ENCODE results near the gene TSC22D4. TPM values are rescaled to one million over a fixed set of nuclear protein-coding genes. Genes with fewer than 3 reads are reported as not detected.
"Not testable (repeated sequence)": the region's sequence is repeated elsewhere in the genome, so short reads cannot be mapped to it uniquely, and the experiment has no call there.

The TSC22D4 gene
- total RNA-seq, 1 donor from 2014 or later, result 51.8 TPM

DNA sequence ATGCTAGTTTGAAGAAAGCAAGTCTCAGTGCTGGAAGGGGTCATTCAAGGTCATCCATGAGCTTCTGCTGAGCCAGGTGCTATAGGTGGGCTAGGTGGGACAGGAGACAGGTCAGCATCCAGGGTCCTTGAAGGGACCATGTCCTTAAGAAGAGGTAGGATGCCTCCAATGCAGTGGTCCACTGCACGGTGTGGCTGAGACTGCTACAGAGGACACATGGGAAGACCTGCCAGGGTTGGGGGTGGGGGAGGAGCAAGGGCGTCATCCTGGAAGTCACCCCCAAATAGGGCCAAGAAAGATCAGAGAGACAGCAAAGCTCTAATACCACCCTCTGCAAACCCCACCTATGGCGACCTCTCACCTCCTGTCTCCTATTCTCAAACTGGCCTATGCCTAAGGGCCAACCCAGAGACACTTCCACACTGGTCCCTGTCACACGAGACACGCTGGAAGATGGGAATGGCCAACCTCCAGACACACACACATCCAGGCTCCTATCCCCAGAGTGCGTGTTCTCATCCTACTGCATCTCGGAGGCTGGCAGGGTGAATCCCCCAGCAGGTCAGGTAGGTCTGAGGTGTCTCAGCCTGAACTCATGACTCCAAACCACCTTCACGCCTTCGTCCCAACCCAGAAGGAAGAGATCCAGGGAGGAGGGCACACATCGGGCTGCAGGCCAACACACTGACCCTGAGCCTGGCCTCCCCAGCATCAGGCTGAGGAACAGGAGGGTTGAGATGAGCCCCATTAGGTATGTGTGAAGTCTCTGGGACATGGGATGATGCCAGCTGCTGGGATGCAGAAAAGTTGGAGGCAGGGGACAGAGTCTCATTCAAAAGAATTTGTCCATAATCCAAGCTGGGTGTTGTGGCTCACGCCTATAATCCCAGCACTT is 37.1 kb downstream of the TSC22D4 start:
- no peak overlapping the region for H3K4me3 ChIP-seq
- peak; percentile 45 for DNase-seq
- H3K36me3 ChIP-seq, result no peaks in the 10 kb centered on the region
- no peaks in the 10 kb centered on the region for H3K27me3 ChIP-seq
- no peak for TF ChIP-seq CTCF (IDR thresholded peaks at IDR 0.05)
- intact Hi-C loops (cut with DNase I), result no loop called here
- no peak overlapping the region for H3K27ac ChIP-seq
- peaks cover 13% of the 10 kb centered on the region for H3K4me1 ChIP-seq
- no peak for ATAC-seq
- no peaks in the 10 kb centered on the region for H3K9me3 ChIP-seq

GRCh38 chr7:100439244-100439643 is 39.8 kb downstream of the TSC22D4 start:
- peak; percentile 15 for DNase-seq
- not testable (repeated sequence) for H3K27ac ChIP-seq, H3K4me3 ChIP-seq

DNA sequence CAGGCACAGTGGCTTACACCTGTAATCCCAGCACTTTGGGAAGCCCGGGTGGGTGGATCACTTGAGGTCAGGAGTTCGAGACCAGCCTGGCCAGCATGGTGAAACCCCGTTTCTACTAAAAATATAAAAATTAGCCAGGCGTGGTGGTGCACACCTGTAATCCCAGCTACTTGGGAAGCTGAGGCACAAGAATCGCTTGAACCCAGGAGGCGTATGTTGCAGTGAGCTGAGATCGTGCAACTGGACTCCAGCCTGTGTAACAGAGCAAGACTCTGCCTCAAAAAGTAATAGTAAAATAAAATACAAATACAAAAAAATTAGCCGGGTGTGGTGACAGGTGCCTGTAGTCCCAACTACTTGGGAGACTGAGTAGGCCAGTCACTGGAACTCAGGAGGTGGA is 40.3 kb downstream of the TSC22D4 start:
- Histone ChIP-seq H3K4me1 (peaks cover 19% of the 10 kb centered on the region), H3K36me3 (peaks cover 12% of the 10 kb centered on the region)
- H3K27me3 ChIP-seq; intact Hi-C loops (cut with DNase I); H3K9me3 ChIP-seq; H3K4me3 ChIP-seq; ATAC-seq; H3K27ac ChIP-seq: not testable (repeated sequence)
- peak; percentile 7 for DNase-seq

More at GRCh38 chr7:100439244-100439643, 39.8 kb downstream of the TSC22D4 start:
- H3K9me3 ChIP-seq; H3K27me3 ChIP-seq; H3K36me3 ChIP-seq; intact Hi-C loops (cut with DNase I); ATAC-seq: not testable (repeated sequence)
- H3K4me1 ChIP-seq, result peaks cover 16% of the 10 kb centered on the region

- Histone ChIP-seq H3K4me1 (peaks cover 24% of the 10 kb centered on the region), H3K27me3 (no peaks in the 10 kb centered on the region), H3K36me3 (peaks cover 17% of the 10 kb centered on the region), H3K4me3 (no peak overlapping the region), H3K9me3 (no peaks in the 10 kb centered on the region), H3K27ac (no peak overlapping the region)
- no peak for TF ChIP-seq CTCF (IDR thresholded peaks at IDR 0.05)
- intact Hi-C loops (cut with DNase I), result no loop called here
- ATAC-seq, result no peak
- DNase-seq, result no peak
Observed at GRCh38 chr7:100438172-100438571, 40.8 kb downstream of the TSC22D4 start.

DNA sequence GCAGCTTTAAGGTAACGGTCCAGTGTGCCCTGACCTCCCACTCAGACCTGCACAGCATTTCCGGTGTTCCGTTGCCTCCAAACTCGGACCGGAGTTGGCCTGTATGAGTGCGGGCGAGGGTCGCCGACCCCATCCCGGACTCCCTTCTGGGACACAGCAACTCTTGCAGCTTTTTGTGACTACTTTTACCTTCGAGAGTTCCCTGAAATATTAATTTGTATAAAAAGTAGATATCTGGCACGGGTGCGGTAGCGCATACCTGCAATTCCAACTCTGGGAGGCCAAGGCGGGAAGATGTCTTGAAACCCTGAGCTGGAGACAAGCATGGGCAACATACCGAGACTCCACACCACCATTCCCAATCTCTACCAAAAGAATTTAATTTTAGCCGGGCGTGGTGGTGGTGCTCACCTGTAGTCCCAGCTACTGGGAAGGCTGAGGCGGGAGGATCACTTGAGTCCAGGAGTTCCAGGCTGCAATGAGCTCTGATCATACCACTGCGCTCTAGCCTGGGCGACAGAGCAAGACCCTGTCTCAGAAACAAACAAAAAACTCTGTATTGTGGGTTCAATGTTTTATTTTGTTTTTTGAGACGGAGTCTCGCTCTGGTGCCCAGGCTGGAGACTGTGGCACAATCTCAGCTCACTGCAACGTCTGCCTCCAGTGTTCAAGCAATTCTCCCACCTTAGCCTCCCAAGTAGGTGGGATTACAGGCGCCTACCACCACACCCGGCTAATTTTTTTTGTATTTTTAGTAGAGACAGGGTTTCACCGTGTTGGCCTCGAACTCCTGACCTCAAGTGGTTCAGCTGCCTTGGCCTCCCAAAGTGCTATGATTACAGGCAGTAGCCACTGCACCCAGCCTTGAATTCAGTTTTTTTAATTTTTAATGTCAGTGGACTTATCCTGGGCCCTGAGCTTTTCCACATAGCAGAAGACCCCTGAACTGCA is 41.6 kb downstream of the TSC22D4 start:
- H3K9me3 ChIP-seq, result no peaks in the 10 kb centered on the region

More for the DNA sequence above, 41.6 kb downstream of the TSC22D4 start:
- TF ChIP-seq CTCF (IDR thresholded peaks at IDR 0.05), result no peak
- Histone ChIP-seq H3K27ac (peak overlapping the region; percentile 93), H3K27me3 (no peaks in the 10 kb centered on the region), H3K4me1 (peaks cover 24% of the 10 kb centered on the region), H3K36me3 (peaks cover 24% of the 10 kb centered on the region), H3K4me3 (peak overlapping the region; percentile 82)
- no peak for DNase-seq
- intact Hi-C loops (cut with DNase I), result no loop called here
- ATAC-seq, result no peak
